B cell (primary cell): ENCODE results near the gene TANK. TPM values are rescaled to one million over a fixed set of nuclear protein-coding genes. Genes with fewer than 3 reads are reported as not detected.

Experiments
- ATAC-seq: fragments of 200-7000 bp; cut with Tn5 transposase; one replicate; pipeline ENCODE4 v1.10.0; 2021; ENCODE audit warnings: low read depth, mild to moderate bottlenecking, moderate number of reproducible peaks, moderate library complexity
- CTCF ChIA-PET: fragments of 350-600 bp; sonication (Branson Sonifier 250); formaldehyde crosslinking; loops from one replicate; lab custom pipeline; 2021; ENCODE audit warnings: antibody characterized with exemption, inconsistent platforms; lab: Charles Lee
- POLR2A ChIA-PET: fragments of 350-600 bp; sonication (Branson Sonifier 250); formaldehyde crosslinking; loops from one replicate; lab custom pipeline; 2021; ENCODE audit warnings: antibody characterized with exemption; lab: Charles Lee
- DNase-seq: peaks from one replicate; pipeline ENCODE4 v3.0.0; 2013
- H2AFZ ChIP-seq: 2 replicates; pipeline ENCODE4 v1.6.1; 2012; ENCODE audit warnings: mild to moderate bottlenecking, low read depth, low read length; ENCODE audit not compliant: insufficient read depth, poor library complexity, severe bottlenecking
- H3K27ac ChIP-seq, 2 donors: 1 replicate in 1 of 2; 2 replicates in 1 of 2; pipeline ENCODE4 v1.5.1; 2012 to 2013; ENCODE audit warnings: low read length in 2 of 2, mild to moderate bottlenecking in 2 of 2, moderate library complexity in 1 of 2
- H3K27me3 ChIP-seq, 4 experiments: fragments of 200-600 bp in 1 of 4; sonication (generic) in 1 of 4; replicated peaks in 1 of 4; 1 replicate in 2 of 4; 2 replicates in 2 of 4; pipeline versions ENCODE4 v1.6.1 to v1.7.0; 2013 to 2016; ENCODE audit warnings: low read length in 3 of 4, mild to moderate bottlenecking in 2 of 4, mixed read lengths in 1 of 4, moderate library complexity in 1 of 4; ENCODE audit not compliant: insufficient read depth in 4 of 4, control insufficient read depth in 3 of 4; ENCODE audit errors: control extremely low read depth in 1 of 4
- H3K36me3 ChIP-seq, 2 experiments: replicated peaks in 1 of 2; 1 replicate in 1 of 2; 2 replicates in 1 of 2; pipeline versions ENCODE4 v1.6.1 to v1.7.1; 2013; ENCODE audit warnings: low read length in 1 of 2; ENCODE audit not compliant: insufficient read depth in 2 of 2, control insufficient read depth in 1 of 2; ENCODE audit errors: control extremely low read depth in 1 of 2, extremely low read depth in 1 of 2
- H3K4me1 ChIP-seq, 2 donors: fragments of 200-600 bp in 1 of 2; sonication (generic) in 1 of 2; 1 replicate in 1 of 2; 2 replicates in 1 of 2; pipeline versions ENCODE4 v1.5.1 to v1.6.1; 2013 to 2017; ENCODE audit warnings: low read length in 2 of 2; ENCODE audit not compliant: control insufficient read depth in 2 of 2, insufficient read depth in 2 of 2
- H3K4me2 ChIP-seq: replicated peaks from 2 replicates; pipeline ENCODE3; 2012; ENCODE audit warnings: mild to moderate bottlenecking, low read depth, low read length; ENCODE audit not compliant: poor library complexity, severe bottlenecking
- H3K4me3 ChIP-seq, 5 experiments: fragments of 200-600 bp in 1 of 5; sonication (generic) in 1 of 5; 1 replicate in 3 of 5; 2 replicates in 2 of 5; pipeline versions ENCODE4 v1.5.1 to v1.7.0; 2011 to 2016; ENCODE audit warnings: low read length in 4 of 5, mild to moderate bottlenecking in 4 of 5, low read depth in 2 of 5, control low read depth in 1 of 5, moderate library complexity in 1 of 5; ENCODE audit not compliant: insufficient read depth in 1 of 5; ENCODE audit errors: control extremely low read depth in 1 of 5, extremely low read depth in 1 of 5
- H3K79me2 ChIP-seq: fragments of 200-600 bp; sonication (generic); one replicate; pipeline ENCODE4 v1.6.0; 2016; ENCODE audit warnings: low read length; ENCODE audit not compliant: control insufficient read depth, insufficient read depth
- H3K9ac ChIP-seq: fragments of 200-600 bp; sonication (generic); 2 replicates; pipeline ENCODE4 v1.6.1; 2017; ENCODE audit warnings: mild to moderate bottlenecking, low read length, moderate library complexity
- H3K9me3 ChIP-seq, 3 donors: one replicate each; pipeline versions ENCODE4 v1.6.1 to v1.7.1; 2013; ENCODE audit warnings: low read length in 2 of 3; ENCODE audit not compliant: control insufficient read depth in 2 of 3, insufficient read depth in 1 of 3; ENCODE audit errors: control extremely low read depth in 1 of 3
- H4K20me1 ChIP-seq: 2 replicates; pipeline ENCODE4 v1.6.0; 2012; ENCODE audit warnings: mild to moderate bottlenecking, low read length; ENCODE audit not compliant: insufficient read depth, control insufficient read depth, poor library complexity, severe bottlenecking
- H3K27ac Mint-ChIP-seq: one replicate; pipeline ENCODE4 v1.8.0; 2021; ENCODE audit warnings: mixed read lengths
- H3K27me3 Mint-ChIP-seq: one replicate; pipeline ENCODE4 v1.8.0; 2021; ENCODE audit warnings: mixed read lengths
- H3K4me1 Mint-ChIP-seq: one replicate; pipeline ENCODE4 v1.8.0; 2021; ENCODE audit warnings: mixed read lengths
- H3K4me3 Mint-ChIP-seq: one replicate; pipeline ENCODE4 v1.8.0; 2021; ENCODE audit warnings: mixed read lengths
- H3K9me3 Mint-ChIP-seq: one replicate; pipeline ENCODE4 v1.8.0; 2022; ENCODE audit warnings: mixed read lengths; ENCODE audit not compliant: insufficient read depth
- CTCF ChIP-seq: fragments of 200-600 bp; IDR thresholded peaks from one replicate; pipeline ENCODE4 v1.8.0; 2022; ENCODE audit warnings: antibody characterized with exemption, mild to moderate bottlenecking
- EZH2 ChIP-seq: IDR thresholded peaks from 2 replicates; pipeline ENCODE4 v1.6.1; 2012; ENCODE audit warnings: borderline replicate concordance, low read depth, mild to moderate bottlenecking, moderate library complexity, low read length; ENCODE audit not compliant: insufficient read depth, poor library complexity, severe bottlenecking
- WGBS: methylation state at CpG from one replicate; pipeline ENCODE4 v1.1.5; 2013; ENCODE audit warnings: missing lambda C conversion rate; ENCODE audit not compliant: insufficient coverage; 5-methylcytosine and 5-hydroxymethylcytosine counted together
- intact Hi-C: fragments of 100-400 bp; cut with micrococcal nuclease; formaldehyde crosslinking; loops from one replicate; pipeline ENCODE4 v1.10.0; 2022
- polyA plus RNA-seq: library from polyadenylated mRNA; depleted of rRNA; stranded (reverse); fragments of >200 nt; gene quantifications from 2 replicates; pipeline ENCODE4 v1.2.3, GENCODE V29; 2012
- total RNA-seq, 2 donors: library from RNA; stranded (reverse); fragments of 120-200 nt in 1 of 2; gene quantifications; 1 replicate in 1 of 2; 2 replicates in 1 of 2; pipeline versions ENCODE4 v1.2.3 to v1.2.4, GENCODE V29; 2013 to 2022

TANK gene
- total and polyA plus RNA-seq, 2 donors (not counting 1 experiment from before 2014, with no cell fraction given): 62.4 to 179 TPM

- Histone ChIP-seq H3K36me3 (peaks cover 3 to 16% of the 10 kb centered on the region in 2 experiments), H3K9me3 (peaks cover 0 to 3% (median 0%) of the 10 kb centered on the region in 3 donors), H3K9ac (peak overlapping the region; percentile 70), H3K4me1 (peaks cover 17% of the 10 kb centered on the region in 2 donors), H3K27me3 (peaks cover 0 to 6% (median 0%) of the 10 kb centered on the region in 4 experiments), H3K4me3 (peak overlapping the region; percentile 43 to 75 (median 57)), H2AFZ (peak overlapping the region; percentile 77), H3K79me2 (no peaks in the 10 kb centered on the region), H3K4me2 (peak overlapping the region; percentile 97), H4K20me1 (peaks cover 10% of the 10 kb centered on the region), H3K27ac (no peak overlapping the region)
- TF ChIP-seq EZH2: no peak
- no peak for TF ChIP-seq CTCF
- Mint-ChIP-seq H3K27me3 (no peaks in the 10 kb centered on the region), H3K4me1 (peaks cover 51% of the 10 kb centered on the region), H3K4me3 (peak overlapping the region; percentile 90), H3K27ac (peak overlapping the region; percentile 60), H3K9me3 (no peaks in the 10 kb centered on the region)
- DNase-seq (peak; percentile 66), ATAC-seq (peak; percentile 54)
- ChIA-PET CTCF (interaction anchor here (1.2 to 2.9 kb wide), 2 partner anchors 8 to 12 kb away, joined by 3 to 14 read pairs; no protein-coding TSS in a partner anchor), POLR2A (no interaction called here)
- intact Hi-C loops: no loop called here
- 4% methylated on average over 76 of the region's 78 CpGs for WGBS
Observed at GRCh38 chr2:161238560-161239325, 78.5 kb downstream of the TANK start.
